ENCODE measurements around the gene ARID1A. TPM values are rescaled to one million over a fixed set of nuclear protein-coding genes. Genes with fewer than 3 reads are reported as not detected.
"Not testable (repeated sequence)": the region's sequence is repeated elsewhere in the genome, so short reads cannot be mapped to it uniquely, and the experiment has no call there.

Gene ARID1A
- total RNA-seq, 1 donor from 2014 or later, result 83.8 TPM

DNA sequence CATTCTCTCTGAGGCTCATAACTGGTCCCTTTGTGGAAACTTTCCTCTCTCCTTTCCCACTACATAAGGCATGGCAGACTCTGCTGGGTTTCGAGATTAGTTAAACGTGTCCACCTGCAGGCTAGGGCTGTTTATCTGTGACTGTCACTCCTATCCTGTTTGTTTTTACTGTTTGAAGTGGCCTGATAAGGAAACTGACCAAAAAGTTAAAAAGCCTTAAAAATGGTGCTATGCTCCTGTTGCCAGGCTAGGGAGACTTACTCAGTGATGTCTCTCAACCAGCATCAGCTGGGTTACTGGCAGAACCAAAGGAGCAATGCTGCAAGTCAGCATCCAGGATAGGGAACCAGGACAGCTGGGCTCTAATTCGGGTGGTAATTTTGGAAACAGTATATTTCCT, 95.8 kb downstream of the ARID1A start:
- DNase-seq (ENCODE audit: low spot score) (no peak), ATAC-seq (no peak)
- intact Hi-C loops (cut with DNase I), result no loop called here

DNA sequence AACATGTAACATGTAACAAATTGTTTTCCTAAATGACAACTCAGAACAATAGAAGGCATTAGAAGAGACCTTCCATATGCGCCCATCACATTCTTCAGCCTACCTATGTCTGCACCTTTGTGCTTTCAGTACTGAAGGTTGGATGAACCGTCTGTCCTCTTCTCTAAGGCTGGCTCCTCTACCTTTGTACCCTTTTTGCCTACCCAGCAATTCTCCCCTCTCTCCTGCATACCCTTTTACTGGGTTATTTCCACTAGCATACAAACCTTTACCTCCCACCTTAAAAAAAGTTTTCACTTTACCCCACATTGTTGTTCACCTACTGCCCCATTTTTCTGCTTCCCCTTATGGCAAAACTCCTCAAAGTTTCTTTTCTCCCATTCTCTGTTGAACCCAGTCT, 97.1 kb downstream of the ARID1A start:
- no peak for ATAC-seq
- DNase-seq (ENCODE audit: low spot score), result no peak
- intact Hi-C loops (cut with DNase I), result no loop called here

DNA sequence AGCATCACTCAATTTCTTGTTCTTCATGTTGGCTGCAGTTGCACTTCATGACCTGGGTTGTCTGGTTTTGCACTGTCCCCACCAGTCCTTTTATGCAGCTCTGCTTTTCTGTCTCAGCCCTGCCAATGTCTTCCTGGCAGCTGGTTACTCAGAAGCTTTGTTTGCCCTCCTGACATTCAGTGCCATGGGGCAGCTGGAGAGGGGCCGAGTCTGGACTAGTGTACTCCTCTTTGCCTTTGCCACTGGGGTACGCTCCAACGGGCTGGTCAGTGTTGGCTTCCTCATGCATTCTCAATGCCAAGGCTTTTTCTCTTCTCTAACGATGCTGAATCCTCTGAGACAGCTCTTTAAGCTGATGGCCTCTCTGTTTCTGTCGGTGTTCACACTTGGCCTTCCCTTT, 98.6 kb downstream of the ARID1A start:
- intact Hi-C loops (cut with DNase I), result no loop called here
- DNase-seq (ENCODE audit: low spot score) (no peak), ATAC-seq (peak; percentile 36)

- DNase-seq (ENCODE audit: low spot score) (no peak), ATAC-seq (no peak)
- intact Hi-C loops (cut with DNase I), result no loop called here
These were observed 101.8 kb downstream of the ARID1A start for GRCh38 chr1:26797627-26798026.

DNA sequence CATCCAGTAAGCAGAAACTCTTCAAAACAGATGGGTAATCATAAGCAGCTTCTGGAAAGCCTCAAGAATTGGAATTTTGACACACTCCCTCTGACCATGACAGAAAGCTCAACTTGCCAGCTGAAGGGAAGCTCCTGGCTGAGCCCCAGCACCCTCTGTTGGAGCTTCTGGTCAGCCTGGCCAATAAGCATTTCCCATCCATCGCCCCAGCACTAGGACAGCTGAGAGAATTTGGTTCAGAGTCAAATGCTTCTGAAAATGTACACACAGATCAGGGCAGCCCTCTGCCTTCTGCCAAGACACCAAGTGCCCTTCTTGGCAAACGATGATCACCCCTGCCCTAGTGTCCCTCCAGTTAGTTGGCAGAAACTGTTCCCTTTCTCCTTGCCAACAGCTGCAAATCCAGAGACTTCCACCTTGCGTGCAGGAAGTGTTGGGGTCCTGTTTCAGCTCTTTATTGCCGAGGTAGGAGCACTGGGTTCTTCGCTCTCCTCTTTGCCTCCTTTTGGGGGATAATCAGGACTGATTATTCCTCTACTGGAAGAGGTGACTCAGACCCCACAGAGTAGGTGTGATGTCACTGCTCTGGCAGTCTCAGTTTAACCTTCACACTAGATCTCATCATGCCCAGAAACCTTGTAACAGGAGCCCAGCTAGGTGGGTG, 103.8 kb downstream of the ARID1A start:
- DNase-seq (ENCODE audit: low spot score), result no peak
- ATAC-seq, result peak; percentile 88
- intact Hi-C loops (cut with DNase I), result no loop called here

GRCh38 chr1:26803932-26804331, 108.1 kb downstream of the ARID1A start:
- intact Hi-C loops (cut with DNase I); DNase-seq (ENCODE audit: low spot score); ATAC-seq: not testable (repeated sequence)

GRCh38 chr1:26810105-26810504, 114.3 kb downstream of the ARID1A start:
- DNase-seq (ENCODE audit: low spot score) (peak; percentile 83), ATAC-seq (peak; percentile 70)
- intact Hi-C loops (cut with DNase I), result not testable (repeated sequence)

- ATAC-seq, result no peak
- no peak for DNase-seq (ENCODE audit: low spot score)
- intact Hi-C loops (cut with DNase I), result no loop called here
These were observed 115.2 kb downstream of the ARID1A start for GRCh38 chr1:26811057-26811456.

- ATAC-seq, result no peak
- intact Hi-C loops (cut with DNase I), result no loop called here
- DNase-seq (ENCODE audit: low spot score), result no peak
These were observed 115.9 kb downstream of the ARID1A start for GRCh38 chr1:26811708-26812107.

GRCh38 chr1:26814377-26814776, 118.6 kb downstream of the ARID1A start:
- DNase-seq (ENCODE audit: low spot score) (no peak), ATAC-seq (no peak)
- intact Hi-C loops (cut with DNase I), result no loop called here

GRCh38 chr1:26814893-26815292, 119.1 kb downstream of the ARID1A start:
- ATAC-seq (no peak), DNase-seq (ENCODE audit: low spot score) (no peak)
- intact Hi-C loops (cut with DNase I), result no loop called here

DNA sequence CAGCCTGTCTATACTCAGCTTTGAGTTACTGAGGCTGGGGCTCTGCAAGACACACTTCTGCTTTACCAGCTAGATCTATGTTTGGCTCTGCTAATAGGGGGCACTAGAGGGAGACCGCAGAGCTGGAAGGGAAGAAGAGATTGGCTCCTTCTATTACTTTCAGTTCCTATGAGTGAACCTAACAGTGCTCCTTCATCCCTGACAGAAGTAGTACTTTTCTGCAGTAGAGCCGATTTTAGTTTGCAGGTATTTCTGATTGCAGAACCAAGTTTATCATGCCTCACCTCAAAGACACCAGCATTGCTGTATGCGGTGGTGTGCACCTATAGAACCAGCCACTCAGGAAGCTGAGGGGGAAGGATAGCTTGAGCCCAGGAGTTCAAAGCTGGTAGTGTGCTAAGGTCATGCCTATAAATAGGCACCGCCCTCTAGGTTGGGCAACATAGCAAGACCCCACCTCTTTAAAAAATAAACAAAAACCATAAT, 125.0 kb downstream of the ARID1A start:
- ATAC-seq (peak; percentile 68), DNase-seq (ENCODE audit: low spot score) (no peak)
- intact Hi-C loops (cut with DNase I), result no loop called here

DNA sequence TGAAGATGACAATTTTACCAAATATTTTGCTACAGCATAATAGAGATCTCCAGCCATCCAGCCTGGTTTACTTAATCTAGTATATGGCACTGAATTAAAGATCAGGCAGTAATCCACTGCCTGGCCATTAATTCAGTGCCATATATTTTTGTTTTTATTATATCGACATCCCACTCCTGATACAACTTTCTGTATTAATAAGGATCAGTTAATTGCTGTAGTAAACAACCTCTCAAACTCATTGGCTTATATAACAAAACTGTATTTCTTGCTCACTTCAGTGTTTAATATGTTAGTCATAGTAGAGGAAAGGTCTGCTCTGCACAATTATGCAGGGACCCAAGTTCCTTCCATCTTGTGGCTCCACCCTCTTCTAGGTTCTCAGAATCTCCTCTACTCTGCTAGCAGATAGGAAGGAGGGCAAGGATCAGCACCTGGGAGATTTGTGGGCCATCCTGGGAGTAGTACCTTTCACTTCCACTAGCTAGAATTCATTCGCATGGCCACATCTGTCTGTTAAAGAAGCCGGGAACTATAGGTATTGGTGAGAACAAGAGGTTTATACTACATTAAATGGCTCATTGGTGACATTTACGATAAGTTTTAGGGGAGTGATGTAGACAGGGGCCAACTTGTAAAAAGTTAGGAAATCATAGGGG, 127.1 kb downstream of the ARID1A start:
- intact Hi-C loops (cut with DNase I), result no loop called here
- no peak for ATAC-seq
- DNase-seq (ENCODE audit: low spot score), result no peak

DNA sequence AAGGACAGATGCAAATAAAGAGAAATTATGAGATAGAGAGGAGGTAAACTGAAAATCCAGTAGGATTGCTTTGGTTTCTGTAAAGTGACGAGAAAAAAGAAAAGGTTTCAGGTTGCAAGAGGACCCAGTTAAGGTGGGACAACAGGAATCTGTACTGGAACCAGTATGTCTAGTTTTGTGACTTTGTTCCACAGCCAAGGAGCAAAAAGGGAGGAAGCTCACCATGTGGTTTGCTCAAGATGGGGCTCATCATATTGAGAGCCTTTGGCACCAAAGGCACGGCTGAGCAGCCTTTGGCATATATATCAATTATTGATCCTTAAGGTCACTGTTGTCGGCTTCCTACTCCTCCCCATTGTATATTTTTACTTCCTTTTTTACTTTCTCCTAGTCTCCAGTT, 128.9 kb downstream of the ARID1A start:
- no peak for DNase-seq (ENCODE audit: low spot score)
- no peak for ATAC-seq
- intact Hi-C loops (cut with DNase I), result no loop called here

DNA sequence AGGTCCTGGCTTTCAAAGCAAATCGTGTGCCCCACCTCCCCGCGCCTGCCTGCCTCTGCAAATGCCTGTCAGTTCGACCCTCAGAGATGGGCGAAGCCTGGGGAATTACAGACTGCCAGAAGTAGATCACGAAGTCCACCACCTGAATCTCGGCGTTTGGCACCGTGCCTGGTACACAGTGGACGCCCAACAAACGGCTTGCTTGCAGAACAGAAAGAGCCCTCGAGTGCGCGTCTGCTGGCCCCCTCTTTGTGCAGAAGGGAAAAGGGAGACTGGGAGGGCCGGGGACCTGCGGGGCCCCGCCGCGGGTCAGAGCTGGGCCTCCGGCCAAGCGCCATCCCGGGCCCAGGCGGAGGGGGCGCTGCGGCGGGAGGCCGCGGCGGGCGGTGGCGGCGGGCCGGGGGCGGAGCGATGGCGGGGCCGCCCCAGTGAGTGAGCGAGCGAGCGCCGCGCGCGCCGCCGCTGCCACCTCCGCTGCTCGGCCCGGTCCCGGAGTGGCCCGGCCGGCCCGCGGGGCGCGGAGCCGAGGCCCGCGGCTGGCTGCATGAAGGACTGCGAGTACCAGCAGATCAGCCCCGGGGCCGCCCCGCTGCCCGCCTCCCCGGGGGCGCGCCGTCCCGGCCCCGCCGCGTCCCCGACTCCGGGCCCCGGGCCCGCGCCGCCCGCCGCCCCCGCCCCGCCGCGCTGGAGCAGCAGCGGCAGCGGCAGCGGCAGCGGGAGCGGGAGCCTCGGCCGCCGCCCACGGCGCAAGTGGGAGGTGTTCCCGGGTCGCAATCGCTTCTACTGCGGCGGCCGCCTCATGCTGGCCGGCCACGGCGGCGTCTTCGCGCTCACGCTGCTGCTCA, 130.7 kb downstream of the ARID1A start, which contains the start of gene ZDHHC18:
Gene ZDHHC18 (plus strand): TSS at position 428 of the 845 bp plus-strand sequence. CDS start 117 bp downstream, at position 545.
- peak; percentile 81 for DNase-seq (ENCODE audit: low spot score)
- ATAC-seq, result peak; percentile 84
- intact Hi-C loops (cut with DNase I), result no loop called here

DNA sequence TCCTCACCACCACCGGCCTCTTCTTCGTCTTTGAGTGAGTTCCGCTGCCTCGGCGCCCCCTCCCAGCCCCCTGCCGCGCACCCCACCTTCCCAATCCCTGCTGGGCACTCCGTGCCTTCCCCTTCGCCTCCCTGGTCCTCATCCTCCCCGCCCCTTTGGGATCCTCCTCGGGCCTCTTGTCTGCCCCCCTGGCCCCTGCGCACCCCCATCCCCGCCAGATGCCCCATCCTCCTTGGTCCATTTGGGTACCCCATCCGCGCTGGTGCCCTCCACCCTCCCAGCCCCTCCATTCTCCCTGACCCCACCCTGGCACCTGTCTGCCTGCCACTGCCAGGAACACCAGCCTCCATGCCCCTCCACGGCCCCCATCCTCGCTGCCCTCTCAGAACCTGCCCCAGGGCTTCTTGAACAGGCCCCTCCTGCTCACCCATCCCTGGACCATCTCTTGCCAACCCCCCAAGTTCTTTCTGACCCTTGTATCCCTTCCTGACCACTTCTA, 131.3 kb downstream of the ARID1A start:
- DNase-seq (ENCODE audit: low spot score), result no peak
- intact Hi-C loops (cut with DNase I), result no loop called here
- ATAC-seq, result peak; percentile 7

DNA sequence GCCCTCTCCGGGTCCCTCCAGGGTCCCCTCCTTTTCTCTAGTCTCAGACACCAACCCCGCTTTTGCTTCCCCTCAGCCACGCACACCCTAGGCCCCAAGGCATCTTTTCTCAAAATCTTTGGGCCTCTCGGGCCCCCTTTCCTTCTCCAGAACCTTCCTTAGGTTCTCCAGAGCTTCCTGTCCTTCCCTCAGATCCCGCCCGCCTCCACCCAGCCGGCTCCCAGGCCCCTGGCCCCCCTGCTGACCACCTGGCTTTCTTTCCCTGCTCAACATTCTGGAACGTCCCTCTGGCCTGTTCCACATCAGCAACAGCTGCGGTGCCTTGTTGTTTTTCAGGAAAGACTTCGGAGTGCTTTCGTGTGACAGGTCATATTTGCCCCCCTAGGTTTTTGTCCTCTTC, 131.8 kb downstream of the ARID1A start:
- intact Hi-C loops (cut with DNase I), result no loop called here
- ATAC-seq, result no peak
- no peak for DNase-seq (ENCODE audit: low spot score)

DNA sequence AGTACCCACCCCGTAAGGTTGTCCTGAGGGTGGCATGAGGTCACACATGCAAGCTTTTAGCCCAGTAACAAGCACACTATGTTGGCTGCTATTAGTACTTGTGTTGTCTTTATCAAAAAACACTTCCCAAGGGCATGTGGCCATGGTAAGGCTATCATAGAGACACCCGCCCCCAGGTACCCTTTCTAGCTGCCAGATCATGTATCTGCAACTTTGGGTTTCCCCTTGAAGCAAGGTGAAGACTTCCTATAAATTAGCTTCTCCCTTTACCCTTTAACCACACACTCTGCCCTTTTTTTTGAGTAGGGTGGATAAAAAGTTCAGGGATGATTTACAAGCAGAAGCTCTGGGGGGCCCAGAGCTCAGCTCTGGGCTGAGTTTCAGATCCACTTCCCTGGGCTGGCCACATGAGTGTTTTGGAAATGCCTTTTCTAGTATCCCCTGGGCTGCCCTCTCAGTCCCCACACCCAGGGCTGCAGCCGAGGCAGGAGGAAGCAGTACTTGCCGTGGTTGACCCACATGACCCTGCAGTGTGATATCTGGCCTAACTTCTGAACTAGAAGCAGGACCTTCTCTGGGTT, 132.7 kb downstream of the ARID1A start:
- intact Hi-C loops (cut with DNase I), result no loop called here
- DNase-seq (ENCODE audit: low spot score) (no peak), ATAC-seq (peak; percentile 56)

DNA sequence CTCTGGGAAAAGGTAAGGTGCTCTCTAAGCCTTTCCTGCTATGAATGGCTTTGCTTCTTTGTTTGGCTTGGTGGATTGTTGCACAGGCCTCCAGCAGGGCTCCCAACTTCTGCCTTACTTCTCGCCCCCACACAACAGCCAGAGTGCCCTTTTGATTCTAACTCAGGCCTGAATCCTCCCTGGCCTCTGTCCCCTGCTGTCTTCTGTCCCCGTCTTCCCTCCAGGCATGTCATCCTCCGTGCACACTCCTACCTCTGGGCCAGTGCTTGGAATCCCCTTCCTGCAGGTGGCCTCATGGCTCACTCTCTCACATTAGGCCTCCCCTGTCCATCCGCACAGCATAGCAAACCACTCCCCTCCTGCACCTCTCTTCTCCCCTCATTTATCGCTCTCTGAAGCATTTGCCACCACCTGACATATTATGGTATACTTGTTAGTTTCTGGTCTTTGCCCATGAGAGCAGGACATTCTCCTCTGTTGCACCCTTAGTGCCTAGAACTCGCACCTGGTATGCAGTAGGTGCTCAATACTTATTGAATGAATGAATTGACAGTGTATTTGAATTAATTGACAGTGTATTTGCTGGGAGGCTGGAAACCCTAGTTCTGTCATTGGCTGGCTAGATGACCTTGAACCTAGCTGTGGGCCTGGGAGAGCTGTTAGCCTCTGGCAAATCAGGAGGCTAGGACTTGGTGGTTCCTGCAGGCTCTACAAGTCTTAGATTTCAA, 133.5 kb downstream of the ARID1A start:
- intact Hi-C loops (cut with DNase I), result no loop called here
- DNase-seq (ENCODE audit: low spot score) (no peak), ATAC-seq (no peak)

Measured in sciatic nerve (tissue), 2 donors.